Transverse colon (tissue), 4 donors: ENCODE results near the gene CFAP61. TPM values are rescaled to one million over a fixed set of nuclear protein-coding genes. Genes with fewer than 3 reads are reported as not detected.

Experiments used
- DNase-seq: peaks from one replicate; pipeline ENCODE4 v3.0.0-alpha.2; 2019
- H3K27ac ChIP-seq, 4 donors: fragments of 200-600 bp; sonication (generic); 2 replicates each; pipeline ENCODE4 v1.5.1; 2016 to 2018; ENCODE audit warnings: inconsistent platforms in 4 of 4
- H3K27me3 ChIP-seq: fragments of 200-600 bp; sonication (generic); 2 replicates; pipeline ENCODE4 v1.5.1; 2017; ENCODE audit warnings: inconsistent platforms
- H3K36me3 ChIP-seq, 4 donors: fragments of 200-600 bp; sonication (generic); 2 replicates each; pipeline ENCODE4 v1.5.1; 2017 to 2019; ENCODE audit warnings: inconsistent platforms in 4 of 4
- H3K4me1 ChIP-seq, 4 donors: fragments of 200-600 bp; sonication (generic); 2 replicates each; pipeline ENCODE4 v1.5.1; 2017 to 2020; ENCODE audit warnings: inconsistent platforms in 4 of 4
- H3K4me3 ChIP-seq, 4 donors: fragments of 200-600 bp; sonication (generic); 1 replicate in 1 of 4; 2 replicates in 3 of 4; pipeline versions ENCODE4 v1.5.1 to v1.6.1; 2017 to 2019; ENCODE audit warnings: inconsistent platforms in 4 of 4
- H3K9me3 ChIP-seq, 2 donors: fragments of 200-600 bp; sonication (generic); 2 replicates each; pipeline ENCODE4 v1.5.1; 2017 to 2019; ENCODE audit warnings: inconsistent platforms in 2 of 2
- CTCF ChIP-seq, 5 experiments: fragments of 200-600 bp in 3 of 5; fragments of 450-650 bp in 2 of 5; sonication (generic) in 3 of 5; IDR thresholded peaks; 1 replicate in 2 of 5; 2 replicates in 3 of 5; pipeline ENCODE4 v1.5.1; 2016 to 2017; ENCODE audit warnings: antibody characterized with exemption in 5 of 5, inconsistent platforms in 3 of 5, mild to moderate bottlenecking in 2 of 5, moderate library complexity in 1 of 5
- EP300 ChIP-seq: sonication (generic); formaldehyde crosslinking; IDR thresholded peaks from one replicate; pipeline ENCODE4 v1.6.1; 2017; ENCODE audit warnings: antibody characterized with exemption, low read depth
- POLR2A ChIP-seq: fragments of 450-650 bp; IDR thresholded peaks from one replicate; pipeline ENCODE4 v1.6.1; 2016; ENCODE audit warnings: antibody characterized with exemption, mild to moderate bottlenecking, moderate library complexity
- POLR2AphosphoS5 ChIP-seq, 3 donors: sonication (generic); formaldehyde crosslinking; IDR thresholded peaks; one replicate each; pipeline ENCODE4 v1.6.1; 2016; ENCODE audit warnings: antibody characterized with exemption in 3 of 3
- WGBS, 2 donors: methylation state at CpG; one replicate each; pipeline ENCODE4 v1.1.5; 2018; ENCODE audit warnings: low coverage in 1 of 2; 5-methylcytosine and 5-hydroxymethylcytosine counted together
- in situ Hi-C, 4 donors: fragments of 200-750 bp; cut with MboI; loops; one replicate each; pipeline versions ENCODE4 v1.15.0 to v1.15.1; 2017; ENCODE audit warnings: low sequenced_read_pairs in 3 of 4, low pct_ligation_motif_present in 1 of 4, low pct_unique_long_range_greater_than_20kb in 1 of 4
- intact Hi-C: fragments of 100-400 bp; cut with DNase I; formaldehyde crosslinking; loops from one replicate; pipeline ENCODE4 v1.15.1; 2023; ENCODE audit warnings: low total_unique reads
- total RNA-seq, 4 donors: library from RNA; depleted of rRNA; stranded (reverse); fragments of >200 nt; gene quantifications; one replicate each; pipeline ENCODE4 v1.1.0, GENCODE V29; 2016

Gene CFAP61
- total RNA-seq, 4 donors from 2014 or later, result 0.27 TPM; not detected in 3

GRCh38 chr20:20184706-20185105 lies 132.4 kb downstream of the CFAP61 start:
- no peak for DNase-seq
- TF ChIP-seq POLR2AphosphoS5 (IDR thresholded peaks at IDR 0.05) (no peak), POLR2A (no peak)
- no peaks in the 10 kb centered on the region for H3K36me3 ChIP-seq
- 74 to 90% methylated on average over 2 of the region's 2 CpGs for WGBS, 2 donors
- in situ Hi-C loops, result no loop called here
- no peaks in the 10 kb centered on the region for H3K27me3 ChIP-seq
- intact Hi-C loops, result no loop called here
- H3K4me3 ChIP-seq, result no peak overlapping the region
- no peaks in the 10 kb centered on the region for H3K9me3 ChIP-seq
- no peak overlapping the region for H3K27ac ChIP-seq
- H3K4me1 ChIP-seq, result no peaks in the 10 kb centered on the region

- TF ChIP-seq POLR2A (no peak), EP300 (no peak), POLR2AphosphoS5 (IDR thresholded peaks at IDR 0.05) (no peak), CTCF (IDR thresholded peaks at IDR 0.05) (no peak)
- Histone ChIP-seq H3K4me3 (no peak overlapping the region), H3K27me3 (no peaks in the 10 kb centered on the region), H3K9me3 (no peaks in the 10 kb centered on the region), H3K27ac (no peak overlapping the region), H3K36me3 (no peaks in the 10 kb centered on the region), H3K4me1 (no peaks in the 10 kb centered on the region)
- no peak for DNase-seq
- in situ Hi-C loops (no loop called here), intact Hi-C loops (no loop called here)
- 64 to 67% methylated on average over 1 of the region's 1 CpG for WGBS, 2 donors
Measured at GRCh38 chr20:20188647-20189046, 136.3 kb downstream of the CFAP61 start.

- Histone ChIP-seq H3K4me1 (no peaks in the 10 kb centered on the region), H3K4me3 (no peak overlapping the region), H3K27me3 (no peaks in the 10 kb centered on the region), H3K36me3 (no peaks in the 10 kb centered on the region), H3K9me3 (no peaks in the 10 kb centered on the region), H3K27ac (no peak overlapping the region)
- TF ChIP-seq EP300 (no peak), POLR2A (no peak)
- intact Hi-C loops (no loop called here), in situ Hi-C loops (no loop called here)
- no peak for DNase-seq
- 75 to 81% methylated on average over 5 to 6 of the region's 6 CpGs for WGBS, 2 donors
Measured at GRCh38 chr20:20192366-20192765, 140.0 kb downstream of the CFAP61 start.

- H3K9me3 ChIP-seq, result no peaks in the 10 kb centered on the region
- in situ Hi-C loops, result no loop called here
Measured at GRCh38 chr20:20195021-20195705, 142.8 kb downstream of the CFAP61 start.

GRCh38 chr20:20196610-20197009 lies 144.3 kb downstream of the CFAP61 start:
- TF ChIP-seq EP300 (no peak), POLR2AphosphoS5 (IDR thresholded peaks at IDR 0.05) (no peak), CTCF (IDR thresholded peaks at IDR 0.05) (no peak), POLR2A (no peak)
- Histone ChIP-seq H3K27ac (no peak overlapping the region), H3K9me3 (no peaks in the 10 kb centered on the region), H3K4me1 (no peaks in the 10 kb centered on the region), H3K4me3 (no peak overlapping the region), H3K27me3 (peaks cover 5% of the 10 kb centered on the region), H3K36me3 (no peaks in the 10 kb centered on the region)
- no peak for DNase-seq
- WGBS, 2 donors, result 87 to 88% methylated on average over 8 to 10 of the region's 10 CpGs
- in situ Hi-C loops (no loop called here), intact Hi-C loops (no loop called here)

More at GRCh38 chr20:20195021-20195705, 142.8 kb downstream of the CFAP61 start:
- no peaks in the 10 kb centered on the region for H3K36me3 ChIP-seq
- 58 to 78% methylated on average over 3 to 6 of the region's 6 CpGs for WGBS, 2 donors
- no peak overlapping the region for H3K4me3 ChIP-seq
- TF ChIP-seq EP300 (no peak), CTCF (IDR thresholded peaks at IDR 0.05) (no peak), POLR2AphosphoS5 (IDR thresholded peaks at IDR 0.05) (no peak), POLR2A (no peak)
- no peak for DNase-seq
- no peaks in the 10 kb centered on the region for H3K4me1 ChIP-seq
- no peaks in the 10 kb centered on the region for H3K27me3 ChIP-seq
- H3K27ac ChIP-seq, result no peak overlapping the region
- intact Hi-C loops, result no loop called here
